ENCODE measurements around the gene EPB41.
A peak's percentile ranks its signal among the peaks of the same experiment; 100 is the strongest.
"Not testable (repeated sequence)": the region's sequence is repeated elsewhere in the genome, so short reads cannot be mapped to it uniquely, and the experiment has no call there.

EPB41 gene

GRCh38 chr1:28914228-28915030 lies at the start of gene EPB41:
TSS of gene EPB41 (plus strand) at chr1:28914569. CDS start at chr1:28987438, 72,869 bp downstream.
- DNase-seq (ENCODE audit: low read depth in 2 of 2) = peak; percentile 80 to 94

DNA sequence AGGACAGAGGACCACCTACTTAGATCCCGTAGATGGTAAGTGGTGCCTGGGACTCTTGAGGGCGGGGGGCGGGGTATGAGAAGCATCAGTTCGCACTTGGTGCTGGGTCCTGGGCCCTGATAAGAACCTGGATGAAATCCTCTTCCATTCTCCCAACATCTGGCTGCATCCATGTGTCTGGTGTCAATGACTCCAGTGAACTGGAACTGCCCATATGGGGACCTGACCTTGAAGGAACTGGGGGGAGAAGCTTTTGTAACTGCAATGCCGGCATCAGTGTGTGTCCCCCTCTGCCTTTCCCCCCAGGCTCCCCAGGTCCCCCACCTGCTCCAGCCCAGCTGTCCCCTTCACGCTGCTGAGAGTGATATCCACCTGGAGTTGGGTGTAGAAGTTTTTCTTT lies 49.7 kb upstream of the EPB41 start:
- no peak for DNase-seq (ENCODE audit: low read depth in 2 of 2)

- no peak for DNase-seq (ENCODE audit: low read depth in 2 of 2)
Measured at GRCh38 chr1:28865997-28866650, 48.2 kb upstream of the EPB41 start.

DNA sequence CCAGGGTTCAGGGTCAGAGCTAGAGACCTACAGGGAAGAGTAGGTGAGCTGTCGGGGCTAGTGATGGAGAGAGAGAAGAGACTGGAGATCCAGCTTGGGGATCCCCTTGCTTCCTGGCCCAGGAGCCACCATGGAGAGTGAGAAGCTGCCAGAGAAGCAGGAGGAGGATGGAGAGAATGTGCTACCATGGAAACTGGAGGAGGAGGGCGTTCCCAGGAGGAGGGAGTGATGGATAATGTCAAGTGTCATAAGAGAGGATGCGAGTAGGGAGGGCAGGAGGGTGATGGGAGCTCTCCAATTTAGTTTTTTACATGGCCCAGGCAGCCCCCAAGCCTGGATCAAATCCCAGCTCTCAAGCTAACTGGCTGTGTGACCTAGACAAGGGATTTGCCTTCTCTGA lies 46.5 kb upstream of the EPB41 start:
- DNase-seq (ENCODE audit: low read depth in 2 of 2) = no peak

- no peak for DNase-seq (ENCODE audit: low read depth in 2 of 2)
Measured at GRCh38 chr1:28869952-28870351, 44.4 kb upstream of the EPB41 start.

GRCh38 chr1:28871631-28872401 lies 42.6 kb upstream of the EPB41 start:
- no peak for DNase-seq (ENCODE audit: low read depth in 2 of 2)

DNA sequence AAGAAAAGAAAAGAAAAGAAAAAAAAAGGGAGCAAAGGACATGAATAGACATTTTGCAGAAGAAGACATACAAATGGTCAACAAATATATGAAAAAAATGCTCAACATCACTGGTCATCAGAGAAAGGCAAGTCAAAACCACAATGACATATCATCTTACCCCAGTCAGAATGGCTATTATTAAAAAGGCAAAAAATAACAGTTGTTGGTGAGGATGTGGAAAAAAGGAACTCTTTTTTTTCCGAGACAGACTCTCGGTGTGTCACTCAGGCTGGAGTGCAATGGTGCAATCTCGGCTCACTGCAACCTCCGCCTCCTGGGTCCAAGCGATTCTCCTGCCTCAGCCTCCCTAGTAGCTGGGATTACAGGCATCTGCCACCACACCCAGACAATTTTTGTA lies 39.2 kb upstream of the EPB41 start:
- DNase-seq (ENCODE audit: low read depth in 2 of 2) = not testable (repeated sequence)

DNA sequence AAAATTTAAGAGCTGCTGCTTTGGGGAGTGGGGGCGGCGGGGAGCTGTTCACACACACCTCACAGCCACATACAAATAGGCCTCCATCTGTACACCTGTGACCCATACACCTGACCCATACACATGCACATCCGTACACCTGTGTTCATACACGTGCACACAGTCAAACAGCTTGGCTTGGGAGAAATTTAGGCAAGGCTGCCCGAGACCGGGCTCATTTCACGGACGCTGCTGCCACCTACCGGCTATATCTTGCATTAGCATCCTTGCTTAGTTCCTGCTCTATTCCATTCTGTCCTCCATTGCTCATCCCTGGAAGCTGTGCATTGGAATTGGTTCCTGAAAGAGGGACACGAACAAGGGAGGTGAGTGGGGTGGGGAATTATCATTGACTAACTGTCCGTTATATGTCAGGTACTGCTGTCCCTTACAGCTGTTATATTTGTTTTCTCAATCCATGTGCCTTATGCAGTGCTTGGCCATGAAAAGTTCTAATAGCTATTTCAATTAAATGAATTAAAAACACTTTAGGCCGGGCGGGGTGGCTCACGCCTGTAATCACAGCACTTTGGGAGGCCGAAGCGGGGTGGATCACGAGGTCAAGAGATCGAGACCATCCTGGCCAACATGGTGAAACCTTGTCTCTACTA lies 37.1 kb upstream of the EPB41 start:
- peak; percentile 62 to 69 for DNase-seq (ENCODE audit: low read depth in 2 of 2)

- DNase-seq (ENCODE audit: low read depth in 2 of 2) = no peak
Measured at GRCh38 chr1:28878796-28879195, 35.6 kb upstream of the EPB41 start.

DNA sequence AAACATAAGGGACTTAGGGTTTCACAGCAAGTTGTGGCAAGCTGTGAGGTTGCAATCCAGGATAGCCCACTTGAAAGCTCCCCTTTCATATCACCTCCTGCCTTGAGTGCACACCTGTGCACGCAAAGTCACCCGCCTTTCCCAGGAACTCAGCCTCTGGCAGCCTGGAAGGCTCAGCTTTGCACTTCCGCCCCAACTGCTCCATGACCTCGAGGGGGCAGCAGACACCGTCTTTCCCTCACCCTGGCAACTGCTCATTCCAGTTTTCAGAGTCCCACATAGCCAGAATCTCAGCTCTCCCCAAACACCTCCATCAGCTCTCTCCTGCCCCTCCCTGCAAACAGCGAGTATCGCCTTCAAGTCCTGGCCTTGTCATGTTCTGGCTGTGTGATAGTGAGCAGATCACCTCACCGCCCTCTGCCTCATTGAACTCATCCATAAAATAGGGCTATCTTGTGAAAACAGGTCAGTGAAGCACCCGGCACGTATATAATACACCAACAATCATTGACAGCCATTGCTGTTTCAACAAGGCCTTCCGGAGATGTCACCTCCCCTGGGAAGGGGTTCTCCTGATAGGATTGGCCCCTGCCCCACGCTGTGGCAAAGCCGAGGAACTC lies 32.2 kb upstream of the EPB41 start:
- DNase-seq (ENCODE audit: low read depth in 2 of 2) = peak; percentile 66 to 80

- DNase-seq (ENCODE audit: low read depth in 2 of 2) = no peak
Measured at GRCh38 chr1:28883242-28883616, 31.1 kb upstream of the EPB41 start.

DNA sequence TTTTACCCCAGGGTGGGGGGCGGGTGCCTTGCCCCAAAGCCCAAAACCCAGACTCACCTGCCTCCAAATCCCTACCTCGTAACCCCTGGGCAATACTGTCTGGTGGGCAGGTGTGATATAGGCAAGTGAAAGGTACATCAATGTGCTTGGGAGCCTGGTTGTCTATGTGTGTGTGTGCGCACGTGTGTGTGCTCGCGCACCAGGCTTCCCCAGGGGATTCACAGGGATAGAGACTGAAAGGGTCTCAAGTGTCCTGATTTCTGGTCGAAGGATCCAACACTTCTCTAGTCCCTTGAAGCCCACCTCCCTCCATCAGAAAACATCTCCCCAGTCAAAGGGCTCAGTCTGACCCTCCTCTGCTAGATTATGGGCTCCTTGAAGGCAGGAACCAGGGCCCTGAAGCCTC lies 28.9 kb upstream of the EPB41 start:
- DNase-seq (ENCODE audit: low read depth in 2 of 2) = no peak

GRCh38 chr1:28885977-28886730 lies 28.2 kb upstream of the EPB41 start:
- DNase-seq (ENCODE audit: low read depth in 2 of 2) = no peak

- peak; percentile 77 to 84 for DNase-seq (ENCODE audit: low read depth in 2 of 2)
Measured at GRCh38 chr1:28886731-28887418, 27.5 kb upstream of the EPB41 start.

DNA sequence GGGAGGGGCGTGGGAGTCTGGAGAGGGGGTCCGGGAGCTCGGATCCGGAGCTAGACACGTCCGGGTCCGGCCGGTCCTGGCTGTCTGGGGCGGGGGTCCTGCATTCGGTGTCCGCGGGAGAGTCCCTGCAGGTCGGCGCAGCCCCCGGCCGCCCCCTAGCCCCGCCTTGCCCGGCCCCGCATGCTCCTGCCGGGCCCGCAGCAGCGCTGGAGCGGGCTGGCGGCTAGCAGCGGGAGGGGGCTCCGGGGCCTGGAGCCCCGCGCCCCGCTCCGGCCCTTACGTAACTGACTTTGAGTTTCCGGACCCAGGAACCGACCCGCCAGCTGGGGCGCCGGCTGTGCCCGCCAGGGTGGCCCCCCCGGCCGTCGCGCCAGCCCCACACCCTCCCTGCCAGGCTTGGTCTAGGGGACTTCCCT lies 26.9 kb upstream of the EPB41 start:
- no peak for DNase-seq (ENCODE audit: low read depth in 2 of 2)

GRCh38 chr1:28887835-28888682 lies 26.3 kb upstream of the EPB41 start:
- no peak for DNase-seq (ENCODE audit: low read depth in 2 of 2)

GRCh38 chr1:28888915-28889314 lies 25.5 kb upstream of the EPB41 start:
- DNase-seq (ENCODE audit: low read depth in 2 of 2) = no peak

DNA sequence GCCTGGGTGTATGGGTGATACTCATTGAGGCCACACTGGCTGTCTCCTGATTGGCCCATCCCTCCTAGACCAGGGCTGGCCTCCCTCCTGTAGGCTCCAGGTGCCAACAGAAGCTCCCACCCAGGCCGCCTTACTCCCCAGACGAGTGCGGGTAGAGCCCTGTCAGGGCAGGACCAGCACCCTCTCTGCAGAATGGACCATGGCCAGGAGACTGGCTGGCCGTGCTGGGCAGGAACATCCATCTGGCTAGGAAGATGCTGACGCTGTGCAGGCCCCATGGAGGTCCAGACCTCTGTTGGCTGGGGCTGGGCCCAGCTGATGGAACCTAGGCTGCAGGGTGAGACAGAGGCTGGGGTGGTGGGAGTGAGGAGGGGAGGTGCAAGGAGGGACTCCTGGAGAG lies 25.0 kb upstream of the EPB41 start:
- no peak for DNase-seq (ENCODE audit: low read depth in 2 of 2)

- no peak for DNase-seq (ENCODE audit: low read depth in 2 of 2)
Measured at GRCh38 chr1:28890435-28890834, 23.9 kb upstream of the EPB41 start.

All from stimulated activated CD4-positive, alpha-beta T cell treated with anti-CD3 and anti-CD28 coated beads, Interleukin-12 subunit alpha, Interleukin-12 subunit beta, amount 100 ng/mL, for 24 hours (primary cell).